GM12864 (cell line): ENCODE measurements around the gene C1orf21.

Experiments
- DNase-seq: peaks from one replicate; pipeline ENCODE4 v3.0.0-alpha.2; 2011; ENCODE audit warnings: low read depth
- H3K4me3 ChIP-seq: 2 replicates; pipeline ENCODE4 v1.5.1; 2011; ENCODE audit warnings: mild to moderate bottlenecking, low read depth, low read length, control low read depth
- TF ChIP-seq, protein P1 (sequence below): IDR thresholded peaks from 2 replicates; pipeline ENCODE4 v1.5.1; 2011; ENCODE audit warnings: low read depth, mild to moderate bottlenecking, moderate library complexity, low read length, control low read depth, inconsistent platforms; ENCODE audit errors: missing control alignments

Gene C1orf21

DNA sequence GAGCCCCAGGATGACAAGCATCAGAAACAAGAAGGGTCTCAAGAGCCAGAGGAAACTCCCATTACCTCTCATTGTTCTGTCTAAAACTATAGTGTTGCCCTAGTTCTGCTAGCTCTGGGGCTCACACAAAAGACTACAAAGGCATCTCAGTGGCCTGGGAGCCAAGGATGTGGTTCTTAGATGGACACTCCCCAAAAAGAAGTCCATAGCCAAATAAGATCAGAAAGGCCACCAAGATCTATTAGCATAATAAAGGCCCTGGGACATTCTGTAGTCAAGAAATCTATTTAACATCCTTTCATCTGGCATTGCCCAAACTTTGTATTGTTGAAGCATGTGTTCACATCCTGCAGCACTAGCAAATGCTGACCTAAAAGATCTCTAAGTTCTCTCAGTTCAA is 268.4 kb downstream of the C1orf21 start:
- TF ChIP-seq, protein P1, sequence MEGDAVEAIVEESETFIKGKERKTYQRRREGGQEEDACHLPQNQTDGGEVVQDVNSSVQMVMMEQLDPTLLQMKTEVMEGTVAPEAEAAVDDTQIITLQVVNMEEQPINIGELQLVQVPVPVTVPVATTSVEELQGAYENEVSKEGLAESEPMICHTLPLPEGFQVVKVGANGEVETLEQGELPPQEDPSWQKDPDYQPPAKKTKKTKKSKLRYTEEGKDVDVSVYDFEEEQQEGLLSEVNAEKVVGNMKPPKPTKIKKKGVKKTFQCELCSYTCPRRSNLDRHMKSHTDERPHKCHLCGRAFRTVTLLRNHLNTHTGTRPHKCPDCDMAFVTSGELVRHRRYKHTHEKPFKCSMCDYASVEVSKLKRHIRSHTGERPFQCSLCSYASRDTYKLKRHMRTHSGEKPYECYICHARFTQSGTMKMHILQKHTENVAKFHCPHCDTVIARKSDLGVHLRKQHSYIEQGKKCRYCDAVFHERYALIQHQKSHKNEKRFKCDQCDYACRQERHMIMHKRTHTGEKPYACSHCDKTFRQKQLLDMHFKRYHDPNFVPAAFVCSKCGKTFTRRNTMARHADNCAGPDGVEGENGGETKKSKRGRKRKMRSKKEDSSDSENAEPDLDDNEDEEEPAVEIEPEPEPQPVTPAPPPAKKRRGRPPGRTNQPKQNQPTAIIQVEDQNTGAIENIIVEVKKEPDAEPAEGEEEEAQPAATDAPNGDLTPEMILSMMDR: no peak
- H3K4me3 ChIP-seq: no peak overlapping the region
- no peak for DNase-seq

- TF ChIP-seq, protein P1: no peak
- H3K4me3 ChIP-seq: no peak overlapping the region
- DNase-seq: no peak
Measured at GRCh38 chr1:184656221-184656620, 269.4 kb downstream of the C1orf21 start.

DNA sequence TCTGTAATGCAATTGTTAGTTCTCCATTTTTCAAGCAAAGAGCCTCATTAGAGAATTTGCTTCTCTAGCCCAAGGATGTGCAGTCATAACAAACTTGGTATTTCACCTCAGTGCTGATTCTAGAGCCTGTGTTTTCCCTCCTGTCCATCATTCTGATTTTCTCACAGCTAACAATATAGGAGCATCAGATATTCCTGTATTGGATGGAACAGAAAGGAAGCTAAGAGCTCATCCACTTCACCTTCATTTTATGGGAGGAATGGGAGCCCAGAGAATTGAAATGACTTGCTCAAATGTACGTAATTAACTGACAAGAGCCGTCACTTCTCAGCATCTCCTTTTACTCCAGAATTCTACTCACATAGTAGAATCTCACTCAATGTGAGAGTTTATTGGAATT is 271.2 kb downstream of the C1orf21 start:
- no peak overlapping the region for H3K4me3 ChIP-seq
- TF ChIP-seq, protein P1: no peak
- DNase-seq: no peak

DNA sequence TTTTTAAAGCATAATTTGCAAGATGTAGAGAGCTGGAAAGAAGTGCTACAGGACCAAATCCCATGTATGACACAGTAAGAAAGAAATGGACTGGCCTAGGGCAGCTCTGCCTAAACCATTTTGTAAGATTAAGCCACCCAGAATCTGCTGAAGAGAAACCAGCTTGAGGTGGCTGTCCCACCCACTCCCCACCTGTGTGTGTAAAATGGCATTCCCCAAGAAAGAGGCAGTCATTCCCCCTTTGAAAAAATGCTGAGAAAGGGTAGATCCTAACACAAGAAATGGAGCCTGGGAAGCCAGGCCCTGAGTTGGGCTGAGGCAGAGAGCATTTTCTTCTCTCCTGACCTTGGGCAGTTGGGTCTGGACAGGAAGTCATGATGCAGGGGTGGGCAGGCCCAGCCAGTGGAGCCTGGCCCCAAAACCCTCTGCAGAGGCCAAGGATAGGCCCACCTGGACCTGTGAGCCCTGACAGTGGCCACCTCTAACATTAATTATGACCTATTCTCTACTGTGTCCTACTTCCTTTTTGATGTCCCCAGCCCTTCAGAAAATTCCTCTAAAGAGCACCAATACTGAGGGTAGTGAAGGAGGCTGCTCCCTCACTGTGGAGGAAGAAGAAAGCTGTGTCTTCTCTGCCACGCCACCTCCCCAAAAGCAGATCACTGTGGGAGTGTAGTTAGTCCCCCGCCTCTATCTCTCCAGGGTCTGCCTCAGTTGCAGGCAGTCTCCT is 273.8 kb downstream of the C1orf21 start:
- no peak overlapping the region for H3K4me3 ChIP-seq
- no peak for DNase-seq
- TF ChIP-seq, protein P1: no peak

GRCh38 chr1:184661801-184662200 is 275.0 kb downstream of the C1orf21 start:
- no peak for DNase-seq
- TF ChIP-seq, protein P1: no peak
- H3K4me3 ChIP-seq: no peak overlapping the region

GRCh38 chr1:184664042-184664660 is 277.3 kb downstream of the C1orf21 start:
- TF ChIP-seq, protein P1: peak; percentile 96
- H3K4me3 ChIP-seq: peak overlapping the region; percentile 41
- DNase-seq: peak; percentile 33
